CD4-positive, alpha-beta T cell treated with Interleukin-15 for 4 hours (primary cell): Measurements from ENCODE around the gene MLEC.

Source experiments
- DNase-seq: peaks from one replicate; pipeline ENCODE4 v3.0.0-alpha.2; 2020; ENCODE audit warnings: low spot score

MLEC gene

DNA sequence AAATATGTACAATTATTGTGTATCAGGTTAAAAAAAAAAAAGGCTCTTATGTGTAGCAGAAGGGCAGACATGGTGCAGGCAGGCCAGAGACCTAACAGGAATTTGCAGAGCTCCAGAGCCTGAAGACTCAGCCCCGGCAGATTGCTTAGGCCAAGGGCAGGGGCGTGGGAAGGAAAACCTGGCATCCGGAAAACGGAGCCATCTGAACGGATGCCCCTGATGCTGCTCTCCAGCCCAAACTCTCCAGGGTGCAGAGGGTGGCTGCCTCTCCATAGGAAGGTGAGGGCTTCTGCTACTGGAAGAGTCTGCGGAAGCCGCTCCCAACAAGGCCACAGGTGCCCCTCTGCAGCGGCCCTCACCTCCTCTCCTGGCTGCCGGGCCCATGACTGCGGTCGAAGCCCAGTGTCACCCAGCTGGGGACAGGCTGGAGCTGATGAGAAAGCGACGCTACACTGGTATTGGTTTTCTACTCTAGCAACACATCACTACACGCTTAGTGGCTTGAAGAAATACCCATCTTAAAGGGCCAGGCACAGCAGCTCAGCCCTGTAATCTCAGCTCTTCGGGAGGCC, 58.1 kb downstream of the MLEC start:
- no peak for DNase-seq

GRCh38 chr12:120748242-120748641, 61.3 kb downstream of the MLEC start:
- DNase-seq: no peak

DNA sequence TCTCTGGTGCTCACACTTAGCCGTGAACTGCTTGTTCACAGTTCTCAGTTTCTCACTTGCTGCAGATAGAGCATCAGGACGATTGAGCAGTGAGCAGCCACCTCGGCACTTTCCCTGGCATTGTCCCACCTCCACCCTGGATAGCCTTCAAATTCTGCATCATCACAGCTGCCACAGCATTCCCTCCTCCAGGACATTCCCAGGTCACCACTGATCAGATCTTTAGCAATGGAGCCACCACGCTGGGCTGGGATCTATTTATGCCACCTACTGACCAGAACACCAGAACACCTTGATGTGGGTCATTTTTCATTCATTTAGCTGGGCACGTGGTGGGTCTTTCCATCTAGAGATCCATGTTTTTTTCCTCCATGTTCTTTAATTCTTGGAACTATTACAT, 62.3 kb downstream of the MLEC start:
- DNase-seq: no peak

DNA sequence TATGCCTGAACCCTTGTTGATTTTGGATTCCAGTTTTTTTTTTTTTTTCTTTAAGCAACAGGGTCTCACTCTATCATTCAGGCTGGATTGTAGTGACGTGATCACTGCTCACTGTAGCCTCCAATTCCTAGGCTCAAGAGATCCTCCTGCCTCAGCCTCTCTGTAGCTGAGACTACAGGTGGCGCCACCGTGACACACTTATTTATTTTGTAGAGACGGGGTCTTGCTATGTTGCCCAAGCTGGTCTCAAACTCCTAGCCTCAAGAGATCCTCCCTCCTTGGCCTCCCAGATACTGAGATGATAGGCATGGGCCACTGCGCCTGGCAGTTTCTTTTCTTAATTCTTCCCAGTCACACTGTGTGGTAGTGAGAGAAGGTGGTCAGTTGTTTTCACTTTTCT, 63.9 kb downstream of the MLEC start:
- DNase-seq: no peak

DNA sequence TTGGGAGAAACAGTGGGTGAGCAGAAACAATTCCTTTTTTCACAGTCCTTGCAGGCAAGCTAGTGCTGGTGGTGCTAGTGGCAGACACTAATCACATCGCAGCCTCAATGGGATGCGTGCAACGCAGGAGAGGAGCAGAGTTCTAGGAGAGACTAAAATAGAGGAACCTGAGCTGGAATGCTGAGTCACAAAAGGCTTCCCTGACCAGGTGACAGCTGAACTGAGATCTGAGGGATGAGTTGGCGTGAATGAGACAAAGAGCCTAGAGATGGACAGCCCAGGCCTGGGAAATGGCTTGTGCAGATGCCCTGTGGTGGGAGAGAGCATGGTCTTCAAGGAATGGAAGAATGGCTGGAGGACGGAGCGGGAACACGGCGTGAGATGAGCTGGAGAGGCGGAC, 64.4 kb downstream of the MLEC start:
- no peak for DNase-seq
